HG03469 (cell line): Measurements from ENCODE around the gene COBL.
"Not testable (repeated sequence)": the region's sequence is repeated elsewhere in the genome, so short reads cannot be mapped to it uniquely, and the experiment has no call there.

Experiments used
- ATAC-seq: cut with Tn5 transposase; IDR thresholded peaks from one replicate; pipeline ENCODE4 v1.9.1; 2021; ENCODE audit warnings: mild to moderate bottlenecking, moderate library complexity, moderate number of reproducible peaks; ENCODE audit not compliant: unreplicated experiment

Gene COBL

GRCh38 chr7:51013218-51013786, 303.3 kb downstream of the COBL start:
- ATAC-seq: no peak

- ATAC-seq: no peak
Observed at GRCh38 chr7:51012569-51013217, 303.9 kb downstream of the COBL start.

- ATAC-seq: no peak
Observed at GRCh38 chr7:51011710-51012350, 304.8 kb downstream of the COBL start.

GRCh38 chr7:51010534-51010933, 306.1 kb downstream of the COBL start:
- ATAC-seq: no peak

- ATAC-seq: no peak
Observed at GRCh38 chr7:51009716-51010496, 306.7 kb downstream of the COBL start.

GRCh38 chr7:51007551-51008505, 308.8 kb downstream of the COBL start:
- ATAC-seq: no peak

- no peak for ATAC-seq
Observed at GRCh38 chr7:51006483-51007235, 309.9 kb downstream of the COBL start.

- no peak for ATAC-seq
Observed at GRCh38 chr7:51005074-51005473, 311.5 kb downstream of the COBL start.

GRCh38 chr7:51000956-51001355, 315.7 kb downstream of the COBL start:
- ATAC-seq: no peak

GRCh38 chr7:50994753-50995319, 321.8 kb downstream of the COBL start:
- no peak for ATAC-seq

GRCh38 chr7:50990214-50990613, 326.4 kb downstream of the COBL start:
- ATAC-seq: not testable (repeated sequence)

- ATAC-seq: no peak
Observed at GRCh38 chr7:50988988-50989387, 327.6 kb downstream of the COBL start.

GRCh38 chr7:50988465-50988864, 328.1 kb downstream of the COBL start:
- ATAC-seq: no peak

GRCh38 chr7:50985096-50985495, 331.5 kb downstream of the COBL start:
- no peak for ATAC-seq

GRCh38 chr7:50983850-50984249, 332.8 kb downstream of the COBL start:
- ATAC-seq: no peak

- no peak for ATAC-seq
Observed at GRCh38 chr7:50982626-50983025, 334.0 kb downstream of the COBL start.

- ATAC-seq: no peak
Observed at GRCh38 chr7:50981743-50982142, 334.9 kb downstream of the COBL start.

GRCh38 chr7:50980411-50980810, 336.2 kb downstream of the COBL start:
- ATAC-seq: no peak

GRCh38 chr7:50978633-50979215, 337.9 kb downstream of the COBL start:
- ATAC-seq: no peak
